MM.1S (cell line): ENCODE data around the gene RAB3GAP2.
A peak's percentile ranks its signal among the peaks of the same experiment; 100 is the strongest.

Experiments used
- DNase-seq: peaks from one replicate; pipeline ENCODE4 v3.0.0-alpha.2; 2015
- H2AFZ ChIP-seq: fragments of 300-600 bp; sonication (generic); 2 replicates; pipeline ENCODE4 v1.6.0; 2016; ENCODE audit warnings: antibody characterized with exemption, low read length
- H3F3A ChIP-seq: fragments of 300-600 bp; sonication (generic); 2 replicates; pipeline ENCODE4 v1.6.1; 2016; ENCODE audit warnings: mild to moderate bottlenecking, antibody characterized with exemption, low read length, moderate library complexity, mixed read lengths; ENCODE audit not compliant: insufficient read depth
- H3K27ac ChIP-seq: fragments of 300-600 bp; sonication (generic); 2 replicates; pipeline ENCODE4 v1.5.1; 2016; ENCODE audit warnings: mild to moderate bottlenecking, low read length
- H3K27me3 ChIP-seq: fragments of 300-600 bp; sonication (generic); replicated peaks from 2 replicates; pipeline ENCODE4 v1.6.0; 2016; ENCODE audit warnings: low read length; ENCODE audit not compliant: insufficient read depth
- H3K36me3 ChIP-seq: fragments of 300-600 bp; sonication (generic); replicated peaks from 2 replicates; pipeline ENCODE4 v1.6.1; 2016; ENCODE audit warnings: mild to moderate bottlenecking, low read length, mixed read lengths; ENCODE audit not compliant: insufficient read depth
- H3K4me1 ChIP-seq: fragments of 300-600 bp; sonication (generic); 2 replicates; pipeline ENCODE4 v1.6.1; 2016; ENCODE audit warnings: low read length, mixed read lengths
- H3K4me2 ChIP-seq: fragments of 300-600 bp; sonication (generic); 2 replicates; pipeline ENCODE4 v1.6.0; 2016; ENCODE audit warnings: low read depth, low read length
- H3K4me3 ChIP-seq: fragments of 300-600 bp; sonication (generic); 2 replicates; pipeline ENCODE4 v1.5.1; 2016; ENCODE audit warnings: low read length, mixed read lengths
- H3K79me2 ChIP-seq: fragments of 300-600 bp; sonication (generic); 2 replicates; pipeline ENCODE4 v1.6.1; 2016; ENCODE audit warnings: mixed run types, low read length, mixed read lengths
- H3K9ac ChIP-seq: fragments of 300-600 bp; sonication (generic); 2 replicates; pipeline ENCODE4 v1.6.1; 2016; ENCODE audit warnings: low read length, mixed read lengths
- H3K9me2 ChIP-seq: fragments of 300-600 bp; sonication (generic); replicated peaks from 2 replicates; pipeline ENCODE4 v1.6.1; 2016; ENCODE audit warnings: mild to moderate bottlenecking, low read length, mixed read lengths; ENCODE audit not compliant: insufficient read depth
- H3K9me3 ChIP-seq: fragments of 300-600 bp; sonication (generic); replicated peaks from 2 replicates; pipeline ENCODE4 v1.6.1; 2016; ENCODE audit warnings: mild to moderate bottlenecking, low read length, mixed read lengths; ENCODE audit not compliant: insufficient read depth
- H4K20me1 ChIP-seq: fragments of 300-600 bp; sonication (generic); 2 replicates; pipeline ENCODE4 v1.6.1; 2016; ENCODE audit warnings: mild to moderate bottlenecking, low read length, moderate library complexity, mixed read lengths; ENCODE audit not compliant: insufficient read depth
- EZH2 ChIP-seq: fragments of 300-600 bp; sonication (generic); optimal IDR thresholded peaks from 2 replicates; pipeline ENCODE3; 2017; ENCODE audit warnings: low read depth, mild to moderate bottlenecking, antibody characterized with exemption, low read length, mixed read lengths
- EZH2phosphoT487 ChIP-seq: fragments of 300-600 bp; sonication (generic); IDR thresholded peaks from 2 replicates; pipeline ENCODE4 v1.6.1; 2018; ENCODE audit warnings: antibody characterized with exemption, low read length
- TF ChIP-seq, protein P1 (sequence below): fragments of 300-600 bp; sonication (generic); IDR thresholded peaks from 2 replicates; pipeline ENCODE4 v1.5.1; 2016; ENCODE audit warnings: antibody characterized with exemption, low read length, mixed read lengths

Gene RAB3GAP2

DNA sequence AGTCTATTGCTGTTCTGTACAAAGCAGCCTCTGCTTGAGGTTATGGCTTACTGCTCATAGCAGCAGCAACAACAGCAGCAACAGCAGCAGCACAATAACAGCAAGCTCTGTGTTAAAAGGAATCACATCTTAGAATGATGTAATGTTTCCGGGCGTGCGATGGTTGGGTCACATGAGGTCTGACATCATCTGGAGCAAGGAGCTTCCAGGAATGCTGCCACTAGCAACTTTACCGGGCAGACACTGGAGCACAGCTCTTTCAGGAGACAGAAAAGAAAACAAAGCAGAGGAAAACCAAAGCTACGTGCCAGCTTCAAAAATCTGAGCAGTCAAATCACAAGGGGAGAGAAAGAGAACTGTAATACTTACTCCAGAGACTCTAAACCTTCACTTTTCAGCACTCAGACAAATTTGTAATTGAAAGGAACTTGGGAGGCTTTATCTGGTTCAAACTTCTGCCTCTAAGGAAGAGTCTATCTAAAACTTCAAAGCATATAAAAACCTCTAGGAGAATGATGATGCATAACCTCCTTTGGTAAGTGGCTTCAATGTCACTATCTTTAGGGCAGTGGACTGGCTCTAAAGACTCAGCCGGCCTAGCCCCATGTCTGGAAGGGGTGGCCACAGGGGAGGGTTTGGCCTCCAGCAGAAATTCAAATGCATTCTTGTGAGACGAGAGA lies 28.3 kb upstream of the RAB3GAP2 start:
- H3F3A ChIP-seq = peaks cover 38% of the 10 kb centered on the region
- no peaks in the 10 kb centered on the region for H3K79me2 ChIP-seq
- peak; percentile 58 for DNase-seq
- no peaks in the 10 kb centered on the region for H4K20me1 ChIP-seq
- H2AFZ ChIP-seq = peak overlapping the region; percentile 29
- peaks cover 44% of the 10 kb centered on the region for H3K4me1 ChIP-seq
- peak overlapping the region; percentile 8; the same call in 1 of the 2 replicates for H3K4me3 ChIP-seq
- no peaks in the 10 kb centered on the region for H3K27me3 ChIP-seq
- H3K4me2 ChIP-seq = peak overlapping the region; percentile 50
- H3K27ac ChIP-seq = peak overlapping the region; percentile 55
- no peaks in the 10 kb centered on the region for H3K9me2 ChIP-seq
- TF ChIP-seq EZH2 (no peak), EZH2phosphoT487 (no peak)
- TF ChIP-seq, protein P1, sequence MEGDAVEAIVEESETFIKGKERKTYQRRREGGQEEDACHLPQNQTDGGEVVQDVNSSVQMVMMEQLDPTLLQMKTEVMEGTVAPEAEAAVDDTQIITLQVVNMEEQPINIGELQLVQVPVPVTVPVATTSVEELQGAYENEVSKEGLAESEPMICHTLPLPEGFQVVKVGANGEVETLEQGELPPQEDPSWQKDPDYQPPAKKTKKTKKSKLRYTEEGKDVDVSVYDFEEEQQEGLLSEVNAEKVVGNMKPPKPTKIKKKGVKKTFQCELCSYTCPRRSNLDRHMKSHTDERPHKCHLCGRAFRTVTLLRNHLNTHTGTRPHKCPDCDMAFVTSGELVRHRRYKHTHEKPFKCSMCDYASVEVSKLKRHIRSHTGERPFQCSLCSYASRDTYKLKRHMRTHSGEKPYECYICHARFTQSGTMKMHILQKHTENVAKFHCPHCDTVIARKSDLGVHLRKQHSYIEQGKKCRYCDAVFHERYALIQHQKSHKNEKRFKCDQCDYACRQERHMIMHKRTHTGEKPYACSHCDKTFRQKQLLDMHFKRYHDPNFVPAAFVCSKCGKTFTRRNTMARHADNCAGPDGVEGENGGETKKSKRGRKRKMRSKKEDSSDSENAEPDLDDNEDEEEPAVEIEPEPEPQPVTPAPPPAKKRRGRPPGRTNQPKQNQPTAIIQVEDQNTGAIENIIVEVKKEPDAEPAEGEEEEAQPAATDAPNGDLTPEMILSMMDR = no peak
- H3K36me3 ChIP-seq = no peaks in the 10 kb centered on the region
- peak overlapping the region; percentile 39; the same call in 1 of the 2 replicates for H3K9ac ChIP-seq
- no peaks in the 10 kb centered on the region for H3K9me3 ChIP-seq

DNA sequence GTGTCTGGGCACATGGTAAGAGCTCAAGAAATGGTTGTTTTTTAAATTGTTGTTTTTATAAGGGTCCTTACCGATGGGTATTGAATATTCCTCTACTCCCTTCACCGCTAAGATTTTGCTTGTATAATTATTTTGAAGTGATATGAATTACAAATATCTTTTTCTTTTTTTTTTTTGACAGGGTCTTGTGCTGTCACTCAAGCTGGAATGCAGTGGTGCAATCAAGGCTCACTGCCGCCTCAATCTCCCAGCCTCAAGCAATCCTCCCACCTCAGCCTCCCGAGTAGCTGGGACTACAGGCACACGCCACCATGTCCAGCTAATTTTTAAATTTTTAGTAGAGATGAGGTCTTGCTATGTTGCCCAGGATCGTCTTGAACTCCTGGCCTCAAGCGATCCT lies 27.1 kb upstream of the RAB3GAP2 start:
- H3K27me3 ChIP-seq = no peaks in the 10 kb centered on the region
- TF ChIP-seq, protein P1 = no peak
- no peak for TF ChIP-seq EZH2
- TF ChIP-seq EZH2phosphoT487 = no peak
- no peaks in the 10 kb centered on the region for H3K79me2 ChIP-seq
- no peak for DNase-seq
- no peaks in the 10 kb centered on the region for H4K20me1 ChIP-seq
- no peaks in the 10 kb centered on the region for H3K9me3 ChIP-seq
- no peaks in the 10 kb centered on the region for H3K36me3 ChIP-seq
- H3K9ac ChIP-seq = no peak overlapping the region
- no peak overlapping the region for H3K27ac ChIP-seq
- H2AFZ ChIP-seq = no peak overlapping the region
- H3K9me2 ChIP-seq = no peaks in the 10 kb centered on the region
- no peak overlapping the region for H3K4me2 ChIP-seq
- H3K4me3 ChIP-seq = no peak overlapping the region
- H3F3A ChIP-seq = peaks cover 38% of the 10 kb centered on the region
- H3K4me1 ChIP-seq = peaks cover 43% of the 10 kb centered on the region

DNA sequence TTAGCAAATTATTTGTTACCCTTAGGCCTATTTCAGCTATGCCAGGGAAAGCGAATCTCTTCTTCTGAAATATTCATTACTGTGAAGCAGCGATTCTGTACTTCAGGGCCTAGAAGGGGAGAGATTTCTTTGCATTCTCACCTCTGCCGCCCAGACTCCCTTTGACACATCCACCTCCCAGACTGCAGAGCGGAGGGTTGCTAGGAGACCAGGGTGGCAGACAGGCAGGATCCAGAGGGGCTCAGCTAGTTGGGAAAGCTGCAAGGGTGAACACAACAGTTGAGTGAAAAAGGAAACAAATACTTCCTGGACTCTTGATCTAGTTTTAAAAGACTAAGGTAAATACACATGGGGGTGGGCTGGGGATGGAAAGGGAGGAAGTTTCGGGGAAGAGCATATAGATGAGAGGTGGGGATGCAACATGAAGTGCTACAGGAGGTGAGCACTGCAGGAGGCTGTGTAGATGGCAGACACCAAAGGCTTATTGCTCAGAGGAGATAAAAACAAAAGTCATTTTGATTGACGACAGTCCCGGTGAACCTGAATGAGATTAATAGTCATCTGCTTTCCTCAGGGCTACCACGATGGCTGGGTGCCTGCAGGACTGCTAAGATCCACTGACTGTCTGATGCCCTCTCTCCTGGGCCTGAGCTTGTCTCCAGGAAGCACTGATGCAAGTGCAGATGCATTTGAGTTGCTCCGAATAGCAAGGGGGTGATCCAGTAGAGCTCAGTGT lies 26.4 kb upstream of the RAB3GAP2 start:
- H3K9me2 ChIP-seq = no peaks in the 10 kb centered on the region
- H3K36me3 ChIP-seq = no peaks in the 10 kb centered on the region
- H3K9me3 ChIP-seq = no peaks in the 10 kb centered on the region
- no peak overlapping the region for H2AFZ ChIP-seq
- no peak overlapping the region for H3K4me2 ChIP-seq
- no peak overlapping the region for H3K4me3 ChIP-seq
- TF ChIP-seq EZH2 (no peak), EZH2phosphoT487 (no peak)
- TF ChIP-seq, protein P1 = no peak
- DNase-seq = no peak
- H3K9ac ChIP-seq = no peak overlapping the region
- H4K20me1 ChIP-seq = no peaks in the 10 kb centered on the region
- H3K4me1 ChIP-seq = peaks cover 36% of the 10 kb centered on the region
- no peaks in the 10 kb centered on the region for H3K79me2 ChIP-seq
- H3K27me3 ChIP-seq = no peaks in the 10 kb centered on the region
- H3K27ac ChIP-seq = no peak overlapping the region
- peaks cover 36% of the 10 kb centered on the region for H3F3A ChIP-seq
